GM23338 (cell line): ENCODE data around the gene GBX1. TPM values are rescaled to one million over a fixed set of nuclear protein-coding genes. Genes with fewer than 3 reads are reported as not detected.

Experiments
- ATAC-seq: fragments of 200-7000 bp; cut with Tn5 transposase; 3 replicates; pipeline ENCODE4 v1.9.1; 2020
- DNase-seq: peaks from one replicate; pipeline ENCODE4 v3.0.0-alpha.2; 2015; ENCODE audit warnings: low spot score
- H2AFZ ChIP-seq: fragments of 200-600 bp; sonication (generic); 2 replicates; pipeline ENCODE4 v1.8.0; 2016; ENCODE audit warnings: antibody characterized with exemption, mild to moderate bottlenecking, moderate library complexity
- H3F3A ChIP-seq: fragments of 200-600 bp; sonication (generic); replicated peaks from 2 replicates; pipeline ENCODE4 v1.8.0; 2017; ENCODE audit warnings: antibody characterized with exemption, mixed run types, low read depth
- H3K27ac ChIP-seq: fragments of 200-600 bp; sonication (generic); 2 replicates; pipeline ENCODE4 v1.6.1; 2016; ENCODE audit warnings: low read depth
- H3K27me3 ChIP-seq: fragments of 200-600 bp; sonication (generic); 2 replicates; pipeline ENCODE4 v1.8.0; 2016; ENCODE audit warnings: mild to moderate bottlenecking, mixed run types, moderate library complexity; ENCODE audit not compliant: insufficient read depth
- H3K36me3 ChIP-seq: fragments of 200-600 bp; sonication (generic); 2 replicates; pipeline ENCODE4 v1.8.0; 2016; ENCODE audit warnings: mild to moderate bottlenecking; ENCODE audit not compliant: insufficient read depth
- H3K4me1 ChIP-seq: fragments of 200-600 bp; sonication (generic); 2 replicates; pipeline ENCODE4 v1.8.0; 2016; ENCODE audit warnings: mild to moderate bottlenecking, moderate library complexity; ENCODE audit not compliant: insufficient read depth
- H3K4me2 ChIP-seq: fragments of 200-600 bp; sonication (generic); 2 replicates; pipeline ENCODE4 v1.7.1; 2017; ENCODE audit warnings: mixed run types
- H3K4me3 ChIP-seq: fragments of 200-600 bp; sonication (generic); 2 replicates; pipeline ENCODE4 v1.6.1; 2016; ENCODE audit warnings: mixed run types
- H3K79me2 ChIP-seq: fragments of 200-600 bp; sonication (generic); replicated peaks from 2 replicates; pipeline ENCODE4 v1.8.0; 2017; ENCODE audit warnings: mild to moderate bottlenecking; ENCODE audit not compliant: insufficient read depth
- H3K9me2 ChIP-seq: fragments of 200-600 bp; sonication (generic); 2 replicates; pipeline ENCODE4 v1.8.0; 2017; ENCODE audit not compliant: insufficient read depth
- H4K20me1 ChIP-seq: fragments of 200-600 bp; sonication (generic); replicated peaks from 2 replicates; pipeline ENCODE4 v1.8.0; 2017; ENCODE audit warnings: mild to moderate bottlenecking; ENCODE audit not compliant: insufficient read depth
- H3K27ac Mint-ChIP-seq: 2 replicates; pipeline ENCODE4 v1.8.0; 2020; ENCODE audit warnings: inconsistent platforms, mild to moderate bottlenecking, moderate library complexity, mixed read lengths
- H3K27me3 Mint-ChIP-seq: 3 replicates; pipeline ENCODE4 v1.8.0; 2022; ENCODE audit warnings: low read depth, mild to moderate bottlenecking, moderate library complexity, mixed read lengths, inconsistent platforms; ENCODE audit not compliant: insufficient read depth, poor library complexity
- H3K36me3 Mint-ChIP-seq: 3 replicates; pipeline ENCODE4 v1.8.0; 2021; ENCODE audit warnings: low read depth, mild to moderate bottlenecking, inconsistent platforms, moderate library complexity, mixed read lengths
- H3K4me1 Mint-ChIP-seq: 3 replicates; pipeline ENCODE4 v1.8.0; 2020; ENCODE audit warnings: mild to moderate bottlenecking, inconsistent platforms, mixed read lengths
- H3K4me3 Mint-ChIP-seq: 3 replicates; pipeline ENCODE4 v1.8.0; 2021; ENCODE audit warnings: moderate library complexity, mild to moderate bottlenecking, inconsistent platforms, mixed read lengths
- H3K9me3 Mint-ChIP-seq: 3 replicates; pipeline ENCODE4 v1.8.0; 2020; ENCODE audit warnings: moderate library complexity, mild to moderate bottlenecking, inconsistent platforms, mixed read lengths
- CREB1 ChIP-seq: fragments of 250-450 bp; sonication (Bioruptor Pico); IDR thresholded peaks from 2 replicates; pipeline ENCODE4 v1.5.0; 2020; ENCODE audit warnings: low read depth, mild to moderate bottlenecking, moderate library complexity
- EZH2 ChIP-seq: fragments of 200-600 bp; sonication (generic); IDR thresholded peaks from one replicate; pipeline ENCODE4 v1.8.0; 2017; ENCODE audit warnings: antibody characterized with exemption, mild to moderate bottlenecking, low read depth; ENCODE audit not compliant: unreplicated experiment
- POLR2AphosphoS5 ChIP-seq: IDR thresholded peaks from 2 replicates; pipeline ENCODE4 v1.6.1; 2016; ENCODE audit warnings: antibody characterized with exemption, low read depth
- polyA plus RNA-seq: library from polyadenylated mRNA; unstranded; fragments of >200 nt; fragmentation: Nextera tagmentation; extraction: Ambion mirVana; gene quantifications from 2 replicates; pipeline ENCODE4 v1.2.1, GENCODE V29; 2016
- total RNA-seq: library from RNA; depleted of rRNA; stranded (reverse); fragments of >200 nt; shearing (Covaris generic); gene quantifications from 2 replicates; pipeline ENCODE4 v1.2.3, GENCODE V29; 2014
- TF ChIP-seq, protein P1 (sequence below): IDR thresholded peaks from 2 replicates; pipeline ENCODE4 v1.6.1; 2016; ENCODE audit warnings: antibody characterized with exemption
- TF ChIP-seq, protein P2 (sequence below): fragments of 250-450 bp; sonication (Bioruptor Pico); IDR thresholded peaks from 2 replicates; pipeline ENCODE4 v1.5.0; 2020; ENCODE audit warnings: mild to moderate bottlenecking, moderate library complexity
- TF ChIP-seq, protein P3 (sequence below), 2 experiments: fragments of 200-600 bp in 1 of 2; sonication (generic) in 1 of 2; conservative IDR thresholded peaks; 2 replicates each; pipeline versions ENCODE4 v1.5.1 to v1.6.1; 2016 to 2017; ENCODE audit warnings: antibody characterized with exemption in 2 of 2, low read depth in 2 of 2, mild to moderate bottlenecking in 2 of 2, moderate library complexity in 1 of 2

The GBX1 gene
- total and polyA plus RNA-seq, 2 experiments from 2014 or later = 0.24 TPM; not detected in 1

DNA sequence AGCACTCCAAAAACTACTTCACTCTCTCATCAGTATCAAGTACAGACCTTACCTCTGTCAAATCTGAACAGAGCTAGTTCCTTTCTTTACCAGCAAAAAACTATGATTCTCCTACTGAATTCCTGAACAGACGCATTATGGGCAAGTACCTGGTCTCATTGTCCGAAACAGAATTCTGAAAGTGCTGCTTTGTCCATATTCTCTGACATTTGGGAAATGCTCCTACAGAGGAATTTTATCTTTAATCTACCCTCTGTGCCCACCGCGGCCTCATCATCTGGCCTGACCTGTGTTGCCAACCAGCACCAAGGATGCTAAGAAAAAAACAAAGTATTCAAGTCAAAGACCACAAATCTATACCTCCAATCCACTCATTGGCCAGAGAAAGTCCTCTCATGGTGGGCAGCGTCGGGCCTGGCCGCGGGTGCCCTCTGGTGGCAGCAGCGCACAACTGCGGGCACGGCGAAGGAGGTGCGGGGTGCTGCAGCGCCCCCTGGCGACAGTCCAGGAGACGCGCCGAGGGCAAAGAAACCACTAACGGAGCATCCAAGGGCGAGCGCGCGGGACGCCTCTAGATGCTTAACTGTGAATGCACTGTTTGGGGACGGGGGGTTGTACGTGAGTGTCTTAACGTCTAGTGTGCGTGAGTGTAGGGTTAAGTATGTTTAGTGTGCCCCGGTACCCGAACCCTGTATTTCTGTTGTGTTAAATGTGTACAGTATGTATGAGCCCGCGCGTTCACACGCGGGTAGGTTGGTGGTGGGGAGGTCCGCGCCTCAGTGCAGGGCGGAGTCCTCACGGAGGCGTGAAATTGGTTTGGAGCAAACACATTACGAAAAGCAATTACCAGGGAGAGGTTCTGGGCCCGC lies 5.0 kb upstream of the GBX1 start:
- Mint-ChIP-seq H3K9me3 (peaks cover 26% of the 10 kb centered on the region), H3K27me3 (peaks cover 67% of the 10 kb centered on the region), H3K4me1 (peaks cover 21% of the 10 kb centered on the region), H3K4me3 (no peak overlapping the region), H3K36me3 (peaks cover 13% of the 10 kb centered on the region; the same call in 2 of the 3 replicates), H3K27ac (no peak overlapping the region)
- ATAC-seq = peak; percentile 36
- peaks cover 6% of the 10 kb centered on the region; the same call in 1 of the 2 replicates for H4K20me1 ChIP-seq
- H3K4me1 ChIP-seq = peaks cover 5% of the 10 kb centered on the region; the same call in 1 of the 2 replicates
- H3K36me3 ChIP-seq = no peaks in the 10 kb centered on the region
- 0 out of 2 replicates have a peak overlapping the region, but pooled peaks have one; percentile 51 for H3K4me2 ChIP-seq
- peaks cover 13% of the 10 kb centered on the region; the same call in 1 of the 2 replicates for H3F3A ChIP-seq
- DNase-seq = peak; percentile 85
- H3K9me2 ChIP-seq = 0 out of 2 replicates have a peak, but pooled peaks cover 5% of the 10 kb centered on the region
- TF ChIP-seq CREB1 (CRISPR knock-in tag) (peak; percentile 78), EZH2 (peak; percentile 12), POLR2AphosphoS5 (no peak)
- TF ChIP-seq, protein P1, sequence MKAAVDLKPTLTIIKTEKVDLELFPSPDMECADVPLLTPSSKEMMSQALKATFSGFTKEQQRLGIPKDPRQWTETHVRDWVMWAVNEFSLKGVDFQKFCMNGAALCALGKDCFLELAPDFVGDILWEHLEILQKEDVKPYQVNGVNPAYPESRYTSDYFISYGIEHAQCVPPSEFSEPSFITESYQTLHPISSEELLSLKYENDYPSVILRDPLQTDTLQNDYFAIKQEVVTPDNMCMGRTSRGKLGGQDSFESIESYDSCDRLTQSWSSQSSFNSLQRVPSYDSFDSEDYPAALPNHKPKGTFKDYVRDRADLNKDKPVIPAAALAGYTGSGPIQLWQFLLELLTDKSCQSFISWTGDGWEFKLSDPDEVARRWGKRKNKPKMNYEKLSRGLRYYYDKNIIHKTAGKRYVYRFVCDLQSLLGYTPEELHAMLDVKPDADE = no peak
- TF ChIP-seq, protein P2, sequence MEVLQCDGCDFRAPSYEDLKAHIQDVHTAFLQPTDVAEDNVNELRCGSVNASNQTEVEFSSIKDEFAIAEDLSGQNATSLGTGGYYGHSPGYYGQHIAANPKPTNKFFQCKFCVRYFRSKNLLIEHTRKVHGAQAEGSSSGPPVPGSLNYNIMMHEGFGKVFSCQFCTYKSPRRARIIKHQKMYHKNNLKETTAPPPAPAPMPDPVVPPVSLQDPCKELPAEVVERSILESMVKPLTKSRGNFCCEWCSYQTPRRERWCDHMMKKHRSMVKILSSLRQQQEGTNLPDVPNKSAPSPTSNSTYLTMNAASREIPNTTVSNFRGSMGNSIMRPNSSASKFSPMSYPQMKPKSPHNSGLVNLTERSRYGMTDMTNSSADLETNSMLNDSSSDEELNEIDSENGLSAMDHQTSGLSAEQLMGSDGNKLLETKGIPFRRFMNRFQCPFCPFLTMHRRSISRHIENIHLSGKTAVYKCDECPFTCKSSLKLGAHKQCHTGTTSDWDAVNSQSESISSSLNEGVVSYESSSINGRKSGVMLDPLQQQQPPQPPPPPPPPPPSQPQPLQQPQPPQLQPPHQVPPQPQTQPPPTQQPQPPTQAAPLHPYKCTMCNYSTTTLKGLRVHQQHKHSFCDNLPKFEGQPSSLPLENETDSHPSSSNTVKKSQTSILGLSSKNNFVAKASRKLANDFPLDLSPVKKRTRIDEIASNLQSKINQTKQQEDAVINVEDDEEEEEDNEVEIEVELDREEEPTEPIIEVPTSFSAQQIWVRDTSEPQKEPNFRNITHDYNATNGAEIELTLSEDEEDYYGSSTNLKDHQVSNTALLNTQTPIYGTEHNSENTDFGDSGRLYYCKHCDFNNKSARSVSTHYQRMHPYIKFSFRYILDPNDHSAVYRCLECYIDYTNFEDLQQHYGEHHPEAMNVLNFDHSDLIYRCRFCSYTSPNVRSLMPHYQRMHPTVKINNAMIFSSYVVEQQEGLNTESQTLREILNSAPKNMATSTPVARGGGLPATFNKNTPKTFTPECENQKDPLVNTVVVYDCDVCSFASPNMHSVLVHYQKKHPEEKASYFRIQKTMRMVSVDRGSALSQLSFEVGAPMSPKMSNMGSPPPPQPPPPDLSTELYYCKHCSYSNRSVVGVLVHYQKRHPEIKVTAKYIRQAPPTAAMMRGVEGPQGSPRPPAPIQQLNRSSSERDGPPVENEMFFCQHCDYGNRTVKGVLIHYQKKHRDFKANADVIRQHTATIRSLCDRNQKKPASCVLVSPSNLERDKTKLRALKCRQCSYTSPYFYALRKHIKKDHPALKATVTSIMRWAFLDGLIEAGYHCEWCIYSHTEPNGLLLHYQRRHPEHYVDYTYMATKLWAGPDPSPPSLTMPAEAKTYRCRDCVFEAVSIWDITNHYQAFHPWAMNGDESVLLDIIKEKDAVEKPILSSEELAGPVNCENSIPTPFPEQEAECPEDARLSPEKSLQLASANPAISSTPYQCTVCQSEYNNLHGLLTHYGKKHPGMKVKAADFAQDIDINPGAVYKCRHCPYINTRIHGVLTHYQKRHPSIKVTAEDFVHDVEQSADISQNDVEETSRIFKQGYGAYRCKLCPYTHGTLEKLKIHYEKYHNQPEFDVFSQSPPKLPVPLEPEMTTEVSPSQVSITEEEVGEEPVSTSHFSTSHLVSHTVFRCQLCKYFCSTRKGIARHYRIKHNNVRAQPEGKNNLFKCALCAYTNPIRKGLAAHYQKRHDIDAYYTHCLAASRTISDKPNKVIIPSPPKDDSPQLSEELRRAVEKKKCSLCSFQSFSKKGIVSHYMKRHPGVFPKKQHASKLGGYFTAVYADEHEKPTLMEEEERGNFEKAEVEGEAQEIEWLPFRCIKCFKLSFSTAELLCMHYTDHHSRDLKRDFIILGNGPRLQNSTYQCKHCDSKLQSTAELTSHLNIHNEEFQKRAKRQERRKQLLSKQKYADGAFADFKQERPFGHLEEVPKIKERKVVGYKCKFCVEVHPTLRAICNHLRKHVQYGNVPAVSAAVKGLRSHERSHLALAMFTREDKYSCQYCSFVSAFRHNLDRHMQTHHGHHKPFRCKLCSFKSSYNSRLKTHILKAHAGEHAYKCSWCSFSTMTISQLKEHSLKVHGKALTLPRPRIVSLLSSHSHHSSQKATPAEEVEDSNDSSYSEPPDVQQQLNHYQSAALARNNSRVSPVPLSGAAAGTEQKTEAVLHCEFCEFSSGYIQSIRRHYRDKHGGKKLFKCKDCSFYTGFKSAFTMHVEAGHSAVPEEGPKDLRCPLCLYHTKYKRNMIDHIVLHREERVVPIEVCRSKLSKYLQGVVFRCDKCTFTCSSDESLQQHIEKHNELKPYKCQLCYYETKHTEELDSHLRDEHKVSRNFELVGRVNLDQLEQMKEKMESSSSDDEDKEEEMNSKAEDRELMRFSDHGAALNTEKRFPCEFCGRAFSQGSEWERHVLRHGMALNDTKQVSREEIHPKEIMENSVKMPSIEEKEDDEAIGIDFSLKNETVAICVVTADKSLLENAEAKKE (CRISPR knock-in tag) = no peak
- TF ChIP-seq, protein P3, sequence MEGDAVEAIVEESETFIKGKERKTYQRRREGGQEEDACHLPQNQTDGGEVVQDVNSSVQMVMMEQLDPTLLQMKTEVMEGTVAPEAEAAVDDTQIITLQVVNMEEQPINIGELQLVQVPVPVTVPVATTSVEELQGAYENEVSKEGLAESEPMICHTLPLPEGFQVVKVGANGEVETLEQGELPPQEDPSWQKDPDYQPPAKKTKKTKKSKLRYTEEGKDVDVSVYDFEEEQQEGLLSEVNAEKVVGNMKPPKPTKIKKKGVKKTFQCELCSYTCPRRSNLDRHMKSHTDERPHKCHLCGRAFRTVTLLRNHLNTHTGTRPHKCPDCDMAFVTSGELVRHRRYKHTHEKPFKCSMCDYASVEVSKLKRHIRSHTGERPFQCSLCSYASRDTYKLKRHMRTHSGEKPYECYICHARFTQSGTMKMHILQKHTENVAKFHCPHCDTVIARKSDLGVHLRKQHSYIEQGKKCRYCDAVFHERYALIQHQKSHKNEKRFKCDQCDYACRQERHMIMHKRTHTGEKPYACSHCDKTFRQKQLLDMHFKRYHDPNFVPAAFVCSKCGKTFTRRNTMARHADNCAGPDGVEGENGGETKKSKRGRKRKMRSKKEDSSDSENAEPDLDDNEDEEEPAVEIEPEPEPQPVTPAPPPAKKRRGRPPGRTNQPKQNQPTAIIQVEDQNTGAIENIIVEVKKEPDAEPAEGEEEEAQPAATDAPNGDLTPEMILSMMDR (conservative IDR thresholded peaks at IDR 0.05; ENCODE audit: low read depth in 2 of 2) = peak; percentile 100
- no peaks in the 10 kb centered on the region for H3K79me2 ChIP-seq
- no peak overlapping the region for H3K27ac ChIP-seq
- H3K27me3 ChIP-seq = peaks cover 86% of the 10 kb centered on the region
- H2AFZ ChIP-seq = no peak overlapping the region
- H3K4me3 ChIP-seq = no peak overlapping the region
